ENCODE measurements around the gene ST14. TPM values are rescaled to one million over a fixed set of nuclear protein-coding genes. Genes with fewer than 3 reads are reported as not detected.
A peak's percentile ranks its signal among the peaks of the same experiment; 100 is the strongest.

Gene ST14
- total and polyA plus RNA-seq, 10 of the 15 experiments (the other 5 are each of a cell fraction or from before 2014, with no cell fraction given), result 0.02 to 3.9 (median 0.73) TPM; not detected in 2

DNA sequence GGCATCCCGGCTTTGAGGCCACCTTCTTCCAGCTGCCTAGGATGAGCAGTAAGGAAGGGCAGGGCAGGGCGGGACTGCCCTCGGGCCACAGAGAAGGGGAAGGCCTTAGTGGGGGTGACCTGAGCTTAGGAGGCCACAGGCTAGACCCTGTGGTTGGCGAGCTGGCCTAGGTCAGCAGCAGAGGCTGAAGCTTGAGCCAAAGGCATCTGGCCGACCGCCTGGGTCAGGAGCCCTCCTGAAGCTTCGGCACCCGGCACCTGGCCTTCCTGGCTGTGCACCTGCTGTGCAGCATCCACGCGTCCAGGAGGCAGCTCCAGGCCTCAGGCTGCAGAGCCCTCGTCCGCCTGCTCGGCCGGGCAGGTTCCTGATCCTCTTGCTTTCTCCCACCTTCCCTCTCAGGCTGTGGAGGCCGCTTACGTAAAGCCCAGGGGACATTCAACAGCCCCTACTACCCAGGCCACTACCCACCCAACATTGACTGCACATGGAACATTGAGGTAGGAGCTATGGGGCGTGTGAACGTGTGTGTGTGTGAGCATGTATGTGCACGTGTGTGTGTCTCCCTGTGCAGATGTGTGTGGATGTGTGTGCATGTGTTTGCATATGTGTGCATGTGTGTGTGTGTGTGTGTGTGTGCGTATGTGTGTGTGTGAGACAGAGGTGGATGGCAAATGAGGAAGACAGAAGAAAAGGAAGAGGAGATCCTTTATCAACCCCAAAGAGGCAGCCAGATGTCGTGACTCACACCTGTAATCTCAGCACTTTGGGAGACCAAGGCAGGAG, 34.9 kb downstream of the ST14 start:
- Histone ChIP-seq H3K9me3 (replicated peaks; ENCODE audit: control insufficient read depth, insufficient read depth, low read length) (no peaks in the 10 kb centered on the region), H4K20me1 (ENCODE audit: control insufficient read depth, insufficient read depth) (no peaks in the 10 kb centered on the region), H3K36me3 (ENCODE audit: control insufficient read depth in 2 of 2, insufficient read depth in 2 of 2, low read length in 1 of 2) (no peaks in the 10 kb centered on the region), H3K9ac (ENCODE audit: control insufficient read depth, insufficient read depth, low read length) (no peak overlapping the region), H2AFZ (ENCODE audit: control insufficient read depth, low read depth, low read length) (no peak overlapping the region), H3K4me3 (no peak overlapping the region), H3K27ac (ENCODE audit: control insufficient read depth, insufficient read depth) (no peak overlapping the region), H3K27me3 (replicated peaks in 1 of 2; ENCODE audit: control insufficient read depth in 2 of 2, insufficient read depth in 2 of 2, low read length in 1 of 2) (no peaks in the 10 kb centered on the region), H3K79me2 (ENCODE audit: control insufficient read depth, insufficient read depth, low read length) (no peaks in the 10 kb centered on the region), H3K4me1 (ENCODE audit: control insufficient read depth, insufficient read depth, low read length) (no peaks in the 10 kb centered on the region), H3K4me2 (ENCODE audit: control insufficient read depth, insufficient read depth) (no peak overlapping the region)
- intact Hi-C loops (cut with micrococcal nuclease; ENCODE audit: unreplicated experiment), result no loop called here
- RAD21 ChIA-PET (ENCODE audit: unreplicated experiment), result no interaction called here
- 66% methylated on average over 21 of the region's 21 CpGs for WGBS (ENCODE audit: insufficient coverage, insufficient replicate concordance, low lambda C conversion rate, missing lambda C conversion rate)
- SMC1A ChIA-PET (ENCODE audit: uncharacterized antibody, unreplicated experiment), result interaction anchor here (0.7 to 0.8 kb wide), 2 partner anchors 11 kb away, joined by 3 read pairs; no protein-coding TSS in a partner anchor
- no TSS peak for BruUV-seq (replicated peaks)
- CTCF ChIA-PET, result no interaction called here
- in situ Hi-C loops (cut with MboI), result no loop called here
- POLR2A ChIA-PET, result no interaction called here
- DNase-seq (ENCODE audit: low read depth, low spot score), result no peak
- no peak for FAIRE-seq
- ATAC-seq, result no peak
- no peak for TF ChIP-seq ZNF217 (IDR thresholded peaks at IDR 0.05)
- TF ChIP-seq, protein P1, sequence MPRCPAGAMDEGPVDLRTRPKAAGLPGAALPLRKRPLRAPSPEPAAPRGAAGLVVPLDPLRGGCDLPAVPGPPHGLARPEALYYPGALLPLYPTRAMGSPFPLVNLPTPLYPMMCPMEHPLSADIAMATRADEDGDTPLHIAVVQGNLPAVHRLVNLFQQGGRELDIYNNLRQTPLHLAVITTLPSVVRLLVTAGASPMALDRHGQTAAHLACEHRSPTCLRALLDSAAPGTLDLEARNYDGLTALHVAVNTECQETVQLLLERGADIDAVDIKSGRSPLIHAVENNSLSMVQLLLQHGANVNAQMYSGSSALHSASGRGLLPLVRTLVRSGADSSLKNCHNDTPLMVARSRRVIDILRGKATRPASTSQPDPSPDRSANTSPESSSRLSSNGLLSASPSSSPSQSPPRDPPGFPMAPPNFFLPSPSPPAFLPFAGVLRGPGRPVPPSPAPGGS (IDR thresholded peaks at IDR 0.05; ENCODE audit: borderline replicate concordance, insufficient read depth, low read depth, low read length, poor library complexity, severe bottlenecking), result peak; percentile 92
- no peak for TF ChIP-seq SIX5 (IDR thresholded peaks at IDR 0.05; ENCODE audit: low read depth, low read length, severe bottlenecking)
- TF ChIP-seq CBX3 (IDR thresholded peaks at IDR 0.05; ENCODE audit: borderline replicate concordance, low read depth), result no peak
- TF ChIP-seq, protein P2, sequence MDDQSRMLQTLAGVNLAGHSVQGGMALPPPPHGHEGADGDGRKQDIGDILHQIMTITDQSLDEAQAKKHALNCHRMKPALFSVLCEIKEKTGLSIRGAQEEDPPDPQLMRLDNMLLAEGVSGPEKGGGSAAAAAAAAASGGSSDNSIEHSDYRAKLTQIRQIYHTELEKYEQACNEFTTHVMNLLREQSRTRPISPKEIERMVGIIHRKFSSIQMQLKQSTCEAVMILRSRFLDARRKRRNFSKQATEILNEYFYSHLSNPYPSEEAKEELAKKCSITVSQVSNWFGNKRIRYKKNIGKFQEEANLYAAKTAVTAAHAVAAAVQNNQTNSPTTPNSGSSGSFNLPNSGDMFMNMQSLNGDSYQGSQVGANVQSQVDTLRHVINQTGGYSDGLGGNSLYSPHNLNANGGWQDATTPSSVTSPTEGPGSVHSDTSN (IDR thresholded peaks at IDR 0.05; ENCODE audit: insufficient replicate concordance, low read depth, low read length), result peak; percentile 69
- no peak for TF ChIP-seq YY1 (IDR thresholded peaks at IDR 0.05; ENCODE audit: low read depth, low read length)
- TF ChIP-seq IKZF1 (conservative IDR thresholded peaks at IDR 0.05), result no peak

All from GM12878 (cell line).